Fibroblast of villous mesenchyme (primary cell): Measurements from ENCODE around the gene KCNIP4. TPM values are rescaled to one million over a fixed set of nuclear protein-coding genes. Genes with fewer than 3 reads are reported as not detected.

ENCODE experiments used
- DNase-seq: peaks from one replicate; pipeline ENCODE4 v3.0.0-alpha.2; 2010; ENCODE audit warnings: low read depth
- H3K4me3 ChIP-seq: 2 replicates; pipeline ENCODE4 v1.5.1; 2011; ENCODE audit warnings: low read depth, mild to moderate bottlenecking, low read length
- total RNA-seq: library from RNA; depleted of rRNA; stranded (reverse); fragments of >200 nt; gene quantifications from 2 replicates; pipeline ENCODE4 v1.2.3, GENCODE V29; 2012
- TF ChIP-seq, protein P1 (sequence below): IDR thresholded peaks from 2 replicates; pipeline ENCODE4 v1.5.1; 2012; ENCODE audit warnings: low read depth, mild to moderate bottlenecking, low read length; ENCODE audit not compliant: insufficient read depth

Gene KCNIP4
- total RNA-seq, 1 donor: under 0.01 TPM

DNA sequence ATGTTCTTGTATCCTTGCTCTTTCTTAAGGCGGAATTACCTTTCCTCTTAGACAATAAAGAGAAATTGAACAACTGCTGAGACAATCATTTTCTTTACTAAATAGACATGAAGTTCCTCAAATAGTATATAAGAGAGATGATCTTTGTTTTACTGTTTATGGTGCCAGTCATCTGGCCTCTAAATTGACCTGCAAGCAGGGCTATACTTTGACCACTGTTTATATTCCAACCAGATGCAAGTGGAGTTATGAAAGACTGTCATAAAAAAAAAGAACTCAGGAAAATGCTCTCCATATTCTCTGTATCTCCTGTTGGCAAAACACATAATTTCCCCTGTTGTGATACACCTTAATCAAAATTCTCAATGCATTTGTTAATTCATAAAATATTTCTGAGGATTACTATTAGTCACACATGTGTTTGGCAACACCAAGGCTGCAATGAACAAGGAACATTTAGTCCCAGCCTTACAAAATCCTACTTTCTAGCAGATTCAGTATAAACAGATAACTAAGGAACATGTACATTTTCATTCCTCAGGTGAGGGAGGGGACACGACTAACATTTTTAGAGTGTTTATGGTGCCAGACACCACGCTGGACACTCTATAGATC is 562.3 kb downstream of the KCNIP4 start:
- TF ChIP-seq, protein P1, sequence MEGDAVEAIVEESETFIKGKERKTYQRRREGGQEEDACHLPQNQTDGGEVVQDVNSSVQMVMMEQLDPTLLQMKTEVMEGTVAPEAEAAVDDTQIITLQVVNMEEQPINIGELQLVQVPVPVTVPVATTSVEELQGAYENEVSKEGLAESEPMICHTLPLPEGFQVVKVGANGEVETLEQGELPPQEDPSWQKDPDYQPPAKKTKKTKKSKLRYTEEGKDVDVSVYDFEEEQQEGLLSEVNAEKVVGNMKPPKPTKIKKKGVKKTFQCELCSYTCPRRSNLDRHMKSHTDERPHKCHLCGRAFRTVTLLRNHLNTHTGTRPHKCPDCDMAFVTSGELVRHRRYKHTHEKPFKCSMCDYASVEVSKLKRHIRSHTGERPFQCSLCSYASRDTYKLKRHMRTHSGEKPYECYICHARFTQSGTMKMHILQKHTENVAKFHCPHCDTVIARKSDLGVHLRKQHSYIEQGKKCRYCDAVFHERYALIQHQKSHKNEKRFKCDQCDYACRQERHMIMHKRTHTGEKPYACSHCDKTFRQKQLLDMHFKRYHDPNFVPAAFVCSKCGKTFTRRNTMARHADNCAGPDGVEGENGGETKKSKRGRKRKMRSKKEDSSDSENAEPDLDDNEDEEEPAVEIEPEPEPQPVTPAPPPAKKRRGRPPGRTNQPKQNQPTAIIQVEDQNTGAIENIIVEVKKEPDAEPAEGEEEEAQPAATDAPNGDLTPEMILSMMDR: no peak
- DNase-seq: no peak
- H3K4me3 ChIP-seq: no peak overlapping the region

DNA sequence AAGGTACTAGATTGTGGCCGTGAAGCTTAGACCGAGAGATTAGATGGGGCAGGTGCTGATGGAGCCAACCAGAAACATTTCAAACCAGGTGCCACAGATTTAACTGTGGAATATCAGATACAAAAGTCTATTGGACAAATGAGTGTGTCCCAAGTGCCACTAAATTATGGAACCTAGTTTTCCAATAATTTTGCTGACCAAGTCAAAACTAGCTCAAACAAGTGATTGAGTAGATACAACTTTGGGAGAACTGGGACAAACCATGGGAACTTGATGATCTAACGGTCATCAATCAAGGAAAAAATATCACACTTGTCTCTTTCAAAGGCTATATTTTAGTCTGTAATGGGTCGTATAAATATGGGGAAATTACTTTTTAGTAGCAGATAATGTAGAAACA is 562.9 kb downstream of the KCNIP4 start:
- TF ChIP-seq, protein P1: no peak

DNA sequence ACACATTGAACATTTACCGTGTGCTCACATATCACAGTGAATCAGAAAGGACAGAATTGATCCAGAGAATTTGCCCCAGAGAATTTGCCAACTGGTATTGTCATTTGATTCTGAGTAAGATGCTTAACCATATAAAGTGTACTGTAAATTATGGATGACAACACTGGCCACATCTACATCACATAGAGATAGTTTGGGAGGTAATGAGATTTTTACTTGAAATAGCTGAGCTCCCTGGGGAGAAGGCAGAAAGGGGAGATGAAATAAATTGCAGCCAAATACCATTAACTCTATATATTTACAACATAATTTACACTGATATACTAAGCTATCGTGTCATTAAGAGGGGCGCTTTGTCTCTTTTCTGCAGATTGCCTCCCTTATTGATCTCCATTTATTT is 564.0 kb downstream of the KCNIP4 start:
- TF ChIP-seq, protein P1: no peak
- no peak overlapping the region for H3K4me3 ChIP-seq
- no peak for DNase-seq

More for the DNA sequence above, 562.9 kb downstream of the KCNIP4 start:
- H3K4me3 ChIP-seq: no peak overlapping the region
- no peak for DNase-seq

DNA sequence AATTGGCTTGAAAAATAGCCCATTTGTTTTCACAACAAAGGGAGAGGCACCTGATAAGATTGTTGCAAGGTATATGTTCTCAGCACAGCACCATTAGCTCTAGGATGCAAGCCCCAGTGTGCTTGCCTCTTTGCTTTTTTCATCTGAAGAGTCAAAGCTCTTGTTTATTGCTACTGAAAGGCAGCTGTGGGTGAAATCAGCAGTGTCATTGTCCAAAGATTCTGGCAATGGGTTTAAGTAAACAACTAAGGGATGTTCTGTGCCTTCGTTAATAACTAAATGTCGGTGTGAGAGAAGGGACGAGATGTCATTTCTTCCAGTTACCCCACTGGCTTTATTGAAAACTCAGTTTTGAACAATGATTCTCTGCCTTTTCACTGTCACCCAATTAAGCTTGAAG is 567.7 kb downstream of the KCNIP4 start:
- no peak for DNase-seq
- no peak overlapping the region for H3K4me3 ChIP-seq
- TF ChIP-seq, protein P1: no peak

DNA sequence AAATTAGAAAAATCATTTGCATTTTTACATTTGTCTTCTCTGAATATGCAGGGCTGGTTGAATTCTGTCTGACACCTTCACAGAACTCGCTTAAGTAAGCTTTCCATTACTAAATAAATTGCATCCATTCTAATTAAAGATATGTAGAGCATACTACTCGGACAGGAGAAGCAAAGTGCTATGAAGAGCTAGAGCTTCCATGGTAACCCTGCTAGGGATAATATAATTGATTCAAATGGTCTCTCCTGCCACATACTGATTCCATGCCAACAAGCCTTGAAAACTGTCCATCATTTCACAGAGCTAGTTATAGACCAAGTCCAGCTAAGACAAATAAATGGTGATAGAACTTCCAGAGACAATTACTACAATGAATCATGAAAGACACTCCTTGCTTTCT is 571.5 kb downstream of the KCNIP4 start:
- TF ChIP-seq, protein P1: no peak
- no peak for DNase-seq
- H3K4me3 ChIP-seq: no peak overlapping the region

DNA sequence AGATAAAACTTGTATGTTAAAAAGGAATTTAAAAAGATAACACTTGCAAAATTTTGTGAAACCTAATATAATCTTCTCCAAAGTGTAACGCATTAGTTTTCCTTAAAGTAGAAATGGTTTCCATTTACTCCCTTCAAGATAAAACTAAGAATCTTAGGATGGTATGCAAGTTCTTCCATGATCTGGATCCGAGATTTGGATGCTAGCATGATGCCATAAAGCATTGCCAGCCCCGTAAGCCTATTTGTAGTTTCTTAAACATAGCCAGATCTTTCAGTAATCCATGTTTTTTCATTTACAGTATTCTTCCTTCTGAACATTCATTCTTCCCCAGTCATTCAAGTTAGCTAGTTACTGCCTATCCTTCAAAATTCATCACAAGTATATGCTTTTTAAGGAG is 572.4 kb downstream of the KCNIP4 start:
- TF ChIP-seq, protein P1: no peak
- H3K4me3 ChIP-seq: no peak overlapping the region
- DNase-seq: no peak
